Endodermal cell (in vitro differentiated cells): ENCODE results near the gene CHIC1. TPM values are rescaled to one million over a fixed set of nuclear protein-coding genes. Genes with fewer than 3 reads are reported as not detected.

Source experiments
- total RNA-seq, 2 donors: library from RNA; stranded (reverse); fragmentation: NEBNext Ultra II Directional in 1 of 2; extraction: Animal tissue kit (Norgen Biotek cat#: 25700) in 1 of 2; gene quantifications; 2 replicates in 1 of 2; 3 replicates in 1 of 2; pipeline ENCODE4 v1.2.1, GENCODE V29; 2021

Gene CHIC1
- total RNA-seq, 2 donors from 2014 or later, result 6.1 to 7.4 TPM

Other genes with a start within 250 kb of the CHIC1 start
- gene CDX4, start 116.1 kb upstream of the CHIC1 start, total RNA-seq, result under 1 TPM in 1 of 2 donors, not detected in 1; 0.18 TPM